HS-5 (cell line): ENCODE results near the gene TMEM171.

Source experiments
- DNase-seq: peaks from one replicate; pipeline ENCODE4 v3.0.0-alpha.2; 2012; ENCODE audit warnings: low read depth

Gene TMEM171

DNA sequence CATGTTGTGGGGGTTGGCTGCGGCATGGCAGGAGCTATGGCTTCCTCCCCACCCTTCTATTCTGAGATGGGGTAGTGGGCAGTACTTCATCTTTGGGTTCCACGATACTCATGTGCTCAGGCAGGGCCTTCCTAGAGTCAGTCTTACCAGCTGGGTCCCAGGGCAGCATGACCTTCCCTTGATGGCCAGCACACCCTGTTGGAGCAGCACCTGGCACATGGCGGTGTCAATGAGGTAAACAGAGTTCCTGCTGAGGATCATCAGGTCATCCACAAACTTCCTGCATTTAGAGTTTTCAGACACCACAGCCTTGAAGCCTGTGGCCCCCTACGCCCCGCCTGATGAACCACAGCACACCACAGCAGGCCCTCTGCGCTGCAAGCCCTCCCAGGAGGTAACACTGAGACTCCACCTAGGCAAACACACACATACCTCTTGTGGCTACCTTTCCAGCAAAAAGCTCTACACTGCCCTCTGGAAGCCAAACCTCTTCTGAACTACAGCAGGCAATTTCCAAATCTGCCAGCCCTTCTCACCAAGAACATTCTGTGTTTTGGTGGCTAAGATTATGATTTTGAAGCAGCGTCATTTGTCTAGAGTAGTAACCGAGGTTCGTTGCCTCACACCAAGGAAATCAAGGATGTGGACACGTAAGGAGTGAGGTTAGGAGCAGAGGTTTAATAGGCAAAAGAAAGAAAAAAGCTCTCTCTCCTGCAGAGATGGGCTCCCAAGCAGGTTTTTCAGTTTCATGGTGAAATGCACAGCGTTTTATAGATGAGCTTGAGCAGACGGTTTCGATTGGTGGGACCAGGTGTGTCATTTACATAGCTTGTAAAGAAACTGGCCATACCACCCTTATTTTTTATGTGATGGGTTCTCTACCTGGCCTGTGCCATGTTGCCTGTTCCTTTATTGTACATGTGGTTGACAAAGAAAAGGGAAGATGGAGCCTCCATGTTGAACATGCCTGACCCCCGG lies 32.3 kb downstream of the TMEM171 start:
- DNase-seq, result no peak

DNA sequence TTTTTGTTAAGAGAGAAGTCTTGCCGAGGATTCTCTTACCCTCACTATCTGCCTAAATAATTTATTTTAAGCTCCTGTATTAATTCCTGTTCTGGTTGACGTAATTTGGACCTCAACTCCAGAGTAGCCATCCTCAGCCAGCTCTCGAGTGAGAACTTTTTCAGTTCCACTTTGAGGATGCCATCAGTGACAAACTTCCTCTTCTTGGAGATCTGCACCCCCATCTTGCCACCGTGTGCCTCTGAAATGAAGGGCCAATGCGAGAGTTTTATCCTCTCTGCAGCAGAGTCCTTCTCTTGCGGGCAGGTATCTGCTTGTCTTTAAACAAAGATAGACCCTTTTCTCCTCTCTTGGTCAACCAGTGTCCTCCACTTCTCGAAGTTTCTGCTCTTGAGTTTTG lies 33.1 kb downstream of the TMEM171 start:
- no peak for DNase-seq

DNA sequence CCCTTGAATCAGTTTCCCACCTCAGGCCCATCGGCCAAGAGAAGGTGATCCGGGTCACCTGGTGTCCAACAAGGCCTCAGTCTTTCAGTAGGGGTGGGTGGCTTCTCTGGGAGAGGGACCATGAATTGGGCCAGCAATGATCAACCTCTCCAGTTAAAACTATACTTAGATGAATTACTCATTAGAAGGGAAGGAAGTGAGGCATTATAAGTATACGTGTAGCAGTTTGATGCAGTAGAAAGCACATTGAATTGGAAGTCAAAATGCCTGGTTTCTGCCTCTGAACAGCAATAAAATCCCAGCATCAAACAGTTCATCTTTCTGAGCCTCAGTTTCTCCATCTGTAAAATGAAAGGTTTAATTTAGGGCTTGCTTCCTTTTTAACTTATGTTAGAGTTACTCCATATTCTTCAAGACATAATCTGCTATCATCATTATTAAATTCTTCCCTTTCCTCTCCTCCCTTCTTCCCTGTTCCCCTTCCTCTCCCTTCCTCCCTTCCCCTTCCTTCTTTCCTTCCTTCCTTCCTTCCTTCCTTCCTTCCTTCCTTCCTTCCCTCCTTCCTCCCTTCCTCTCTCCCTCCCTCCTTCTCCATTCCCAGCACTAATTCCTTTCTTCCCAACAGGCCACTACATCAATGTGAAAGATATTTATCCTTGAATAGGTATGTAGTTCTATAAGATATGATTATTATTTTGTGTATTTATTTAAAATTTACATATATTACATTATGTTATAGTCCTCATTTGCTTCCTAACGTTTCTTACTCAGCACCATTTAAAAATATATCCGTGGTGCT lies 34.0 kb downstream of the TMEM171 start:
- DNase-seq, result no peak

DNA sequence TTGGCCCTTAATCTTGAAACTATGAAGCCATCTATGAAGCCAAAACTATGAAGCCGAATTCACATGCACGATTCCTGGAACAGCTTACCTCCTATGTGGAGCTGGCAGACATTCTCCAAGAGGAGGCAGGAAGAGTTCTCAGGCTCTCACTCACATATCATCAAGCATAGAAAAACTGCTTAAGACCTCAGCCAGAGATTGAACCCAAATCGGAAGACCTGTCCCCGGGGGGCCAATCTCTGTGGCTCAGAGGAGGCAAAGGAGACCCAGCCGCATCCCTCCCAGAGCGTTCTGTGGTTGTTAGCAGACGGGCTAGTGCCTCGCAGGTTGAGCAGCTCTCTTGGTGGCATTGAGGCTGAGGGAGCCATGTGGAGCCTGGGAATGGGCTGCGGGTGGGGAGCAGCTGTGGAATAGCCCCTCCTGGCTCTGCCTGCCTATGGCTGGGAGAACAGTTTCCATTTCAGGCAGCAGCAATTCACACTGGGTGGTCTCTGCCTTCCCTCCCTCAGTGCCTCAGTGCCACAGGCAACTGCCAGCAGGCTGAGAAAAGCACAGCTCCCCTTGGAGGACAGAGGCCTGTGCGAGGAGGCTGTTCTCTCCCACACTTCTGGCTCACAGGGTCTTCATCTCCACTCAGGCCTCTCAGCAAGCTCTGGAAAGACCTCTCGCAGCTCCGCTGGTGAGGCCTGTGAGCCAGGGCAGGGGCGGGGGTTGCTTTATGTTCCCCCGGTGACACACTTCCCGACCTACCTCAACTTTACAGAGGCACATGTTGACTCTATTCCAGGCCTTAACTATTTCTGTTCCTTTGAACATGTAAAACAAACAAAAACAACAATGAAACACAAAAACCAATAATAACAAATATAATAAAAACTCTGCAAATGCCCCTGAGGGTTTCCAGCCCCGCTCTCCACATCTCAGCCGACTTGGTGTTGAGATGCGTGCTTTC lies 35.2 kb downstream of the TMEM171 start:
- no peak for DNase-seq

DNA sequence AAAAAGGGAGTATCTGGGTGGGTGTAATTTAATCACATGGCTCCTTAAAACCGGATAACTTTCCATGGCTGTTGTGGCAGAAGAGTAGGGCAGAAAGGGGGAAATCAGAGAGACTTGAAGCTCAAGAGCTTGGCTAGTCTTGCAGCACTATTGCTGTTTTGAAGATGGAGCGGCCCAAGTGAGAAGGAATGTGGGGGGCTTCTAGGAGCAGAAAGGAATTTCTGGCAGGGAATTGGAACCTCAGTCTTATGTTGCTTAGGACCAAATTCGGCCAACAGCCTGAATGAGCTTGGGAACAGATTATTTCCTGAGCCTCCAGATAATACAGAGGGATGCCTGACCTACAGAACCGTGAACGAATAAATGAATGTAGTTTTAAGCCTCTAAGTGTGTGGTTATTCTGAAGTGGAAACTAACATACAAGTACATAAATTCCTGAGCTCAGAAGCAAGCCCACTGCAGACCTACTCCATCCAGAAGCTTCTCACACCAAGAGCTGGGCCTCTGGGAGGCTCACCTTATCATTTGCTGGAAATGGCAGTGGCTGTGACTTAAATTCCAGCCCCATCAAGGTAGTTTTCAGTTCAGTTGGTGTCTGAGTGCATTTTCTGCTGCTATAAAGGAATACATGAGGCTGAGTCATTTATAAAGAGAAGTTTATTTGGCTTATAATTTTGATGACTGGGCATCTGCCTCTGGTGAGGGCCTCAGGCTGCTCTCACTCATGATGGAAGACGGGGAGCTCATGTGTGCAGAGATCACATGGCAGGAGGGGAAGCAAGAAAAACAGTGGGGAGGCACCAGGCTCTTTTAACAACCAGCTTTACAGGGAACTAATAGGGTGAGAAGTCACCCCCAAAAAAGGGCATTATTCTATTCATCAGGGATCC lies 37.3 kb downstream of the TMEM171 start:
- no peak for DNase-seq

DNA sequence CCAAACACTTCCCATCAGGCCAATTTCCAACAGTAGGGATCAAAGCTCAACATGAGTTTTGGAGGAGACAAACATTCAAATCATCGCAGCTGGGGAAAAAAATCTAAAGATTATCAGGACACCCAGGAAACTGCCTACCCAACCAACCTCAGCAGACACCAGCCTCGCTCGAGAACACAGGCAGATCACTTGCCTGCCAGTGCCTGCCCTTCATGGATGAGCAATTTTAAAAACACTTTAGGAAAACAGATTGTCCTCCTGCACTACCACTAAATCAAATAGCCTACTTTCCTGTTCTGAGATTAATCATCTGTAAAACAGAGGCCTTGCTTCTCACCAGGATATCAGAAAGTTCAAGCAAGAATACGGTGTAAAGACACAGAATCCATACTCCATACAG lies 37.9 kb downstream of the TMEM171 start:
- DNase-seq, result no peak

DNA sequence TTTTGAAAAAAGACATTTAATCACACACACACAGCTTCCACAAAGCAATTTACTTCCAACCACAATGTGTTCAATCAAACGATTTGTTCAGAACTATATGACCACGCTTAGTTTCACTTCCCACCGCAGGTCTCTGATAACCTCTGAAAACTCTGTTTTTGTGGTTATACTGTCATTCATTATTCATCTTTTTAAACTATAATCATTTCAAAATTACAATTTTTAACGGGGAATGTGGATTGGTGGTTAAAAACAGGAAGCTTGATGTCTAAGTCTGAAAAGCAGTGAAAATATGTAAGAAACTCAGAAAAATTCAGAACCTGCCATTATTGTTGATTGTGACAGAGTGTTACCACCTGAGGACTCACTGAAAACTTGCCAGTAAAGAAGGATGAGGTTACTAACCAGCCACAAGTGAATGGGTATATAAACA lies 39.9 kb downstream of the TMEM171 start:
- no peak for DNase-seq

DNA sequence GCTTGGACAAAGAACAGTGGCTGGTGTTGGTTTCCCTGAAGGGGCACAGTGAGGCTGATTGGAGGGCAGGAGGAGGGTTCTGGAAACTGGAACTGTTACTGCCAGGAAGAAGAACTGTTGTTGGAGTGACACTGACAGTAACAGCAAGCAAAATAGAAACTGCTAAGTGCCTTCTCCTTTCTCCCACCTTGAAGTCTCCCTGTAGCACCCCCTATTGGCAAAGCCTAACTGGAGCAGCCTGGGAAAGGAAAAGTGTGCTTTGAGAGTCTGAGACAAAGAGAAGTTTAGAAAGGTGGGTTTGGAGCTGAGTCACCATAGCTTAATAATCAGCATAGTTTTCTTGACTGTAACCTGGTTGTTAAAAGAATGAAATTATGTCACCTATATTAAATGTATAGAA lies 50.1 kb downstream of the TMEM171 start:
- DNase-seq, result no peak

DNA sequence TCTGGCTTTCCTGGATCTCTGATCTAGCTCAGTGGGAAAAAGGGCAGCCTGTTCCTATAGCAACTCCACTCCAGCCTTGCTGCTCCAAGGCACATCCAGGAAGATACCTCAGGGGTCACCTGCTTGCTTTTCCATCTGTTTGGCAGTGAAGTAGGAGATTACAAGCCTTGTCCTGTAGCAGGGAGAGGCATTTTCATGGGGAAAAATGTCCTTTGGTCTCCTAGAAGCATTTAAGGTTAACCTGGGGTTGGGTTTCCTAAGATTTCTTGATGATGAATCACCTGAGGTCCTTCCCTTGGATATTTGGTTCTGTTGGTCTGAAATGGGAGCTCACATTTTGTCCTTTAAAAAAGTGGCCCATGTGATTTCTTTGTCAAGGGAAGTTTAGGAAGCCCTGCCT lies 51.1 kb downstream of the TMEM171 start:
- DNase-seq, result no peak

DNA sequence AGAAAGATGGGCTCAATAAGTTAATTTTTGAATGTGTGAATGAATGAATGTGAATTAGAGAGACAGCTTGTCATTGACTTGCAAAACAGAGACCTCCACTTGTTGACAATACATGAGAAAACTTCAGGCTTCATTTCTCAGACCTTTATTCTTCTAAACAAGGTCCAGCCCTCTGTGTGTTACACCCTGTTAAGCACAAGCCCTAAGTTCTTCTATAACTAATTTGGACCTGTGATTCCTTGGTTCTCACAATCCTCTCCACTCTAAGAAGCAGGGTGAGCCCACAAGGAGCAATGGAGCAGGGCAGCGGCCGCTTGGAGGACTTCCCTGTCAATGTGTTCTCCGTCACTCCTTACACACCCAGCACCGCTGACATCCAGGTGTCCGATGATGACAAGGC lies 52.6 kb downstream of the TMEM171 start, which contains the start of gene TMEM174:
Gene TMEM174, plus strand, starts transcription at position 243 of the 400 bp plus-strand sequence. Its CDS starts 51 bp downstream, at position 294.
- no peak for DNase-seq

DNA sequence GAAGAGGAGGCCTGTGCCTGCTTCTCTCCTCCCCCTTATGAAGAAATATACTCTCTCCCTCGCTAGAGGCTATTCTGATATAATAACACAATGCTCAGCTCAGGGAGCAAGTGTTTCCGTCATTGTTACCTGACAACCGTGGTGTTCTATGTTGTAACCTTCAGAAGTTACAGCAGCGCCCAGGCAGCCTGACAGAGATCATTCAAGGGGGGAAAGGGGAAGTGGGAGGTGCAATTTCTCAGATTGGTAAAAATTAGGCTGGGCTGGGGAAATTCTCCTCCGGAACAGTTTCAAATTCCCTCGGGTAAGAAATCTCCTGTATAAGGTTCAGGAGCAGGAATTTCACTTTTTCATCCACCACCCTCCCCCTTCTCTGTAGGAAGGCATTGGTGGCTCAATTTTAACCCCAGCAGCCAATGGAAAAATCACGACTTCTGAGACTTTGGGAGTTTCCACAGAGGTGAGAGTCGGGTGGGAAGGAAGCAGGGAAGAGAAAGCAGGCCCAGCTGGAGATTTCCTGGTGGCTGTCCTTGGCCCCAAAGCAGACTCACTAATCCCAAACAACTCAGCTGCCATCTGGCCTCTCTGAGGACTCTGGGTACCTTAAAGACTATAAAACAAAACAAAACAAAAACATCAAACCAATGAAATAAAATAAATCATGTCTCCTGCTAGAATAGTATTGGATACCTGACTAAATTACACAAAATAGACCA lies 53.9 kb downstream of the TMEM171 start:
- DNase-seq, result no peak

DNA sequence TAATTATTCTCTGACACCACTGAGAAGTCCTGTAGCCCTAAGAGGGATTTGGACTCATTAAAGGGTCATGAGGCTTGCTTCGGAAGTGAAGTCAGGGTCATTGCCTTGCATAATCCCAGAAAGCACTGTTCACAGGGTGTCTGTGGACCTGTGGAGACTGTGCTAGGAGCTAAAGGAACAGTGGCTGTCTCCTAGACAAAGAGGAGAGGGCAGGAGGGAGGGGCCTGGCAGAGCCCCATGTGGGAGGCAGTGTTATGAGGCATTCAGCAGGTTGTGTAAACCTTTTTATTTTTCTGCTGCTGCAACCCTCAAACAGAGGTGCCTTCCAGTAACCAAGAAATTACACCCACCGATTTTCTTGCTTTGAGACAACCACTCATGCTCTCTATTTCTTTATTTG lies 55.9 kb downstream of the TMEM171 start:
- no peak for DNase-seq

DNA sequence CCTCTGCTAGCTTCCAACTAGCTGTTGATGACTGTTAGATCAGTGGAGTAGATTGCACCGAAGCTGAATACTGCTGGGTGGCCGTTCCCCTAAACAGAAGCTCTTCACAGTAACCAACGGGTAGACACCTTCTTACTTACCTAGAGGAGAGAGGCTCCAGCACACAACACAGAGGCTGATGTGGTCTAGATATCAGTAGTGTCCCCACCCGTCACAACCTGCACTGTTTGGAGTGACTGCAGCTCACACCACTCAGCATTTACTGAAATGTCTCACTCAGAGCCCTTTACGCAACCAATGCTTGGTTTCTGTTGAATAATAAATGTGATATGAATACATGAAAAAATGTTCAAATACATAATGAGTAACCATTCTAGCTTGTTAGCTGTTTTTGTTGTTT lies 57.9 kb downstream of the TMEM171 start:
- no peak for DNase-seq

DNA sequence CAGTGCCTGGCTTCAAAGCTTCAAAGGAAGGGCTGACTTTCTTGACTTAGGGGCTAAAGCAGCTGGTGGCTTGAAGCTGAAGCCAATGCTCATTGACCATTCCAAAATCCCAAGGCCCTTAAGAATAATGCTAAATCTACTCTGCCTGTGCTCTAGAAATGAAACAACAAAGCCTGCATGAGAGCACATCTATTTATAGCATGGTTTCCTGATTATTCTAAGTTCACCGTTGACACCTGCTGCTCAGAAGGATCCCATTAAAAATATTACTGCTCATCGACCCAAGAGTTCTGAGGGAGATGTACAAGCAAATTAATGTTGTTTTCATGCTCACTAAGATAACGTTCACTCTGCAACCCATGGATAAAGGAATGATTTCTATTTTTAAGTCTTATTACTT lies 59.4 kb downstream of the TMEM171 start:
- DNase-seq, result no peak

DNA sequence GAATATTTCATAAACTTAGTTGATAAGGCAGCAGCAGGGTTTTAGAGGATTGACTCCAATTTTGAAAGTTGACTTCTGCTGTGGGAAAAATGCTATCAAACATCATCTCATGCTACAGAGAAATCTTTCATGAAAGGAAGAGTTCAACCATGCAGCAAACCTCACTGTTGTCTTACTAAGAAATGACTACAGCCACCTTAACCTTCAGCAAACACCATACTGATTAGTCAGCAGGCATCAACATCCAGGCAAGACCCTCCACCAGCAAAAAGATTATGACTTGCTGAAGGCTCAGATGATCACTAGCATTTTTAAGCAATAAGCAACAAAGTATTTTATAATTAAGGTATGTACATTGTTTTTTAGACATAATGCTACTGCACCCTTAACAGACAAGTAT lies 60.2 kb downstream of the TMEM171 start:
- no peak for DNase-seq
